ENCODE measurements around the gene PAIP2. TPM values are rescaled to one million over a fixed set of nuclear protein-coding genes. Genes with fewer than 3 reads are reported as not detected.

Gene PAIP2
- total RNA-seq, 1 donor from 2014 or later = 86.6 TPM

GRCh38 chr5:139395844-139396640 lies 54.4 kb downstream of the PAIP2 start:
- Histone ChIP-seq H3K27ac (ENCODE audit: low read depth, low read length) (peak overlapping the region; percentile 98), H3K9me3 (ENCODE audit: control insufficient read depth in 3 of 3, low read length in 3 of 3) (no peaks in the 10 kb centered on the region), H3K27me3 (ENCODE audit: control insufficient read depth in 3 of 3, insufficient read depth in 3 of 3, low read length in 3 of 3) (no peaks in the 10 kb centered on the region), H3K4me3 (ENCODE audit: low read length in 3 of 3) (peak overlapping the region; percentile 73 to 92 (median 85)), H3K4me1 (ENCODE audit: control insufficient read depth in 3 of 3, insufficient read depth in 3 of 3, low read length in 3 of 3) (peaks cover 38 to 51% (median 46%) of the 10 kb centered on the region in 3 donors), H3K9ac (ENCODE audit: low read depth in 1 of 3, low read length in 3 of 3) (peak overlapping the region; percentile 96 to 98 (median 98)), H3K36me3 (ENCODE audit: control insufficient read depth in 3 of 3, insufficient read depth in 3 of 3, low read length in 3 of 3) (peaks cover 7 to 12% (median 7%) of the 10 kb centered on the region in 3 donors)

GRCh38 chr5:139396691-139397090 lies 55.0 kb downstream of the PAIP2 start:
- peak overlapping the region in 2 of 3 donors; percentile 96 to 98 for H3K9ac ChIP-seq (ENCODE audit: low read depth in 1 of 3, low read length in 3 of 3)
- H3K27me3 ChIP-seq (ENCODE audit: control insufficient read depth in 3 of 3, insufficient read depth in 3 of 3, low read length in 3 of 3) = no peaks in the 10 kb centered on the region
- peaks cover 8 to 13% (median 8%) of the 10 kb centered on the region in 3 donors for H3K36me3 ChIP-seq (ENCODE audit: control insufficient read depth in 3 of 3, insufficient read depth in 3 of 3, low read length in 3 of 3)
- no peaks in the 10 kb centered on the region for H3K9me3 ChIP-seq (ENCODE audit: control insufficient read depth in 3 of 3, low read length in 3 of 3)
- peak overlapping the region; percentile 98 for H3K27ac ChIP-seq (ENCODE audit: low read depth, low read length)
- H3K4me3 ChIP-seq (ENCODE audit: low read length in 3 of 3) = peak overlapping the region in 1 of 3 donors; percentile 73
- peaks cover 31 to 45% (median 40%) of the 10 kb centered on the region in 3 donors for H3K4me1 ChIP-seq (ENCODE audit: control insufficient read depth in 3 of 3, insufficient read depth in 3 of 3, low read length in 3 of 3)

- H3K36me3 ChIP-seq (ENCODE audit: control insufficient read depth in 3 of 3, insufficient read depth in 3 of 3, low read length in 3 of 3) = peaks cover 6 to 8% (median 7%) of the 10 kb centered on the region in 3 donors
- peaks cover 28 to 42% (median 35%) of the 10 kb centered on the region in 3 donors for H3K4me1 ChIP-seq (ENCODE audit: control insufficient read depth in 3 of 3, insufficient read depth in 3 of 3, low read length in 3 of 3)
- peak overlapping the region in 1 of 3 donors; percentile 25 for H3K9ac ChIP-seq (ENCODE audit: low read depth in 1 of 3, low read length in 3 of 3)
- H3K9me3 ChIP-seq (ENCODE audit: control insufficient read depth in 3 of 3, low read length in 3 of 3) = no peaks in the 10 kb centered on the region
- peak overlapping the region; percentile 19 for H3K27ac ChIP-seq (ENCODE audit: low read depth, low read length)
- no peaks in the 10 kb centered on the region for H3K27me3 ChIP-seq (ENCODE audit: control insufficient read depth in 3 of 3, insufficient read depth in 3 of 3, low read length in 3 of 3)
- no peak overlapping the region for H3K4me3 ChIP-seq (ENCODE audit: low read length in 3 of 3)
Measured at GRCh38 chr5:139397921-139398320, 56.3 kb downstream of the PAIP2 start.

- Histone ChIP-seq H3K27ac (ENCODE audit: low read depth, low read length) (peak overlapping the region; percentile 11), H3K27me3 (ENCODE audit: control insufficient read depth in 3 of 3, insufficient read depth in 3 of 3, low read length in 3 of 3) (no peaks in the 10 kb centered on the region), H3K36me3 (ENCODE audit: control insufficient read depth in 3 of 3, insufficient read depth in 3 of 3, low read length in 3 of 3) (peaks cover 4 to 8% (median 7%) of the 10 kb centered on the region in 3 donors), H3K9me3 (ENCODE audit: control insufficient read depth in 3 of 3, low read length in 3 of 3) (no peaks in the 10 kb centered on the region), H3K4me3 (ENCODE audit: low read length in 3 of 3) (no peak overlapping the region), H3K4me1 (ENCODE audit: control insufficient read depth in 3 of 3, insufficient read depth in 3 of 3, low read length in 3 of 3) (peaks cover 32 to 48% (median 40%) of the 10 kb centered on the region in 3 donors), H3K9ac (ENCODE audit: low read depth in 1 of 3, low read length in 3 of 3) (peak overlapping the region in 1 of 3 donors; percentile 40)
Measured at GRCh38 chr5:139399501-139400121, 58.0 kb downstream of the PAIP2 start.

- no peak overlapping the region for H3K27ac ChIP-seq (ENCODE audit: low read depth, low read length)
- no peak overlapping the region for H3K4me3 ChIP-seq (ENCODE audit: low read length in 3 of 3)
- peaks cover 18 to 35% (median 27%) of the 10 kb centered on the region in 3 donors for H3K4me1 ChIP-seq (ENCODE audit: control insufficient read depth in 3 of 3, insufficient read depth in 3 of 3, low read length in 3 of 3)
- peaks cover 4 to 8% (median 7%) of the 10 kb centered on the region in 3 donors for H3K36me3 ChIP-seq (ENCODE audit: control insufficient read depth in 3 of 3, insufficient read depth in 3 of 3, low read length in 3 of 3)
- no peaks in the 10 kb centered on the region for H3K9me3 ChIP-seq (ENCODE audit: control insufficient read depth in 3 of 3, low read length in 3 of 3)
- no peaks in the 10 kb centered on the region for H3K27me3 ChIP-seq (ENCODE audit: control insufficient read depth in 3 of 3, insufficient read depth in 3 of 3, low read length in 3 of 3)
- H3K9ac ChIP-seq (ENCODE audit: low read depth in 1 of 3, low read length in 3 of 3) = no peak overlapping the region
Measured at GRCh38 chr5:139401546-139401945, 59.9 kb downstream of the PAIP2 start.

- peak overlapping the region; percentile 90 for H3K27ac ChIP-seq (ENCODE audit: low read depth, low read length)
- no peaks in the 10 kb centered on the region for H3K9me3 ChIP-seq (ENCODE audit: control insufficient read depth in 3 of 3, low read length in 3 of 3)
- H3K9ac ChIP-seq (ENCODE audit: low read depth in 1 of 3, low read length in 3 of 3) = peak overlapping the region in 1 of 3 donors; percentile 79
- H3K36me3 ChIP-seq (ENCODE audit: control insufficient read depth in 3 of 3, insufficient read depth in 3 of 3, low read length in 3 of 3) = peaks cover 4 to 8% (median 7%) of the 10 kb centered on the region in 3 donors
- no peaks in the 10 kb centered on the region for H3K27me3 ChIP-seq (ENCODE audit: control insufficient read depth in 3 of 3, insufficient read depth in 3 of 3, low read length in 3 of 3)
- H3K4me3 ChIP-seq (ENCODE audit: low read length in 3 of 3) = peak overlapping the region in 2 of 3 donors; percentile 84 to 97
- H3K4me1 ChIP-seq (ENCODE audit: control insufficient read depth in 3 of 3, insufficient read depth in 3 of 3, low read length in 3 of 3) = peaks cover 14 to 30% (median 25%) of the 10 kb centered on the region in 3 donors
Measured at GRCh38 chr5:139402561-139403158, 61.0 kb downstream of the PAIP2 start.

- H3K4me1 ChIP-seq (ENCODE audit: control insufficient read depth in 3 of 3, insufficient read depth in 3 of 3, low read length in 3 of 3) = peaks cover 14 to 25% (median 25%) of the 10 kb centered on the region in 3 donors
- H3K36me3 ChIP-seq (ENCODE audit: control insufficient read depth in 3 of 3, insufficient read depth in 3 of 3, low read length in 3 of 3) = peaks cover 4 to 8% (median 7%) of the 10 kb centered on the region in 3 donors
Measured at GRCh38 chr5:139403418-139403786, 61.7 kb downstream of the PAIP2 start.

GRCh38 chr5:139403787-139404483 lies 62.3 kb downstream of the PAIP2 start, which contains the start of gene SPATA24:
Gene SPATA24, minus strand, starts transcription at chr5:139404089. Its CDS starts 29 bp downstream, at chr5:139404060.
- Histone ChIP-seq H3K9ac (ENCODE audit: low read depth in 1 of 3, low read length in 3 of 3) (peak within 1 kb of the TSS; percentile 79 to 93 (median 86)), H3K9me3 (ENCODE audit: control insufficient read depth in 3 of 3, low read length in 3 of 3) (no peaks in the 10 kb centered on the region), H3K4me1 (ENCODE audit: control insufficient read depth in 3 of 3, insufficient read depth in 3 of 3, low read length in 3 of 3) (peaks cover 14 to 25% (median 25%) of the 10 kb centered on the region in 3 donors), H3K4me3 (ENCODE audit: low read length in 3 of 3) (peak within 1 kb of the TSS; percentile 84 to 97 (median 94)), H3K36me3 (ENCODE audit: control insufficient read depth in 3 of 3, insufficient read depth in 3 of 3, low read length in 3 of 3) (peaks cover 4 to 8% (median 7%) of the 10 kb centered on the region in 3 donors), H3K27ac (ENCODE audit: low read depth, low read length) (peak within 1 kb of the TSS; percentile 90), H3K27me3 (ENCODE audit: control insufficient read depth in 3 of 3, insufficient read depth in 3 of 3, low read length in 3 of 3) (no peaks in the 10 kb centered on the region)

More at GRCh38 chr5:139403418-139403786, 61.7 kb downstream of the PAIP2 start:
- Histone ChIP-seq H3K9ac (ENCODE audit: low read depth in 1 of 3, low read length in 3 of 3) (peak overlapping the region; percentile 79 to 93 (median 86)), H3K27ac (ENCODE audit: low read depth, low read length) (peak overlapping the region; percentile 90), H3K9me3 (ENCODE audit: control insufficient read depth in 3 of 3, low read length in 3 of 3) (no peaks in the 10 kb centered on the region), H3K4me3 (ENCODE audit: low read length in 3 of 3) (peak overlapping the region; percentile 84 to 97 (median 94)), H3K27me3 (ENCODE audit: control insufficient read depth in 3 of 3, insufficient read depth in 3 of 3, low read length in 3 of 3) (no peaks in the 10 kb centered on the region)

GRCh38 chr5:139404484-139404840 lies 62.8 kb downstream of the PAIP2 start:
- peak overlapping the region; percentile 84 to 97 (median 94) for H3K4me3 ChIP-seq (ENCODE audit: low read length in 3 of 3)
- no peaks in the 10 kb centered on the region for H3K9me3 ChIP-seq (ENCODE audit: control insufficient read depth in 3 of 3, low read length in 3 of 3)
- peak overlapping the region; percentile 79 to 93 (median 86) for H3K9ac ChIP-seq (ENCODE audit: low read depth in 1 of 3, low read length in 3 of 3)
- H3K36me3 ChIP-seq (ENCODE audit: control insufficient read depth in 3 of 3, insufficient read depth in 3 of 3, low read length in 3 of 3) = peaks cover 4 to 8% (median 7%) of the 10 kb centered on the region in 3 donors
- peak overlapping the region; percentile 90 for H3K27ac ChIP-seq (ENCODE audit: low read depth, low read length)
- H3K27me3 ChIP-seq (ENCODE audit: control insufficient read depth in 3 of 3, insufficient read depth in 3 of 3, low read length in 3 of 3) = no peaks in the 10 kb centered on the region
- peaks cover 14 to 25% (median 25%) of the 10 kb centered on the region in 3 donors for H3K4me1 ChIP-seq (ENCODE audit: control insufficient read depth in 3 of 3, insufficient read depth in 3 of 3, low read length in 3 of 3)

All from skeletal muscle tissue (tissue), 4 donors.